Astrocyte of the spinal cord (primary cell): Measurements from ENCODE around the gene SLC1A4.

Source experiments
- DNase-seq: peaks from one replicate; pipeline ENCODE4 v3.0.0; 2011; ENCODE audit warnings: low read depth, low spot score
- H3K4me3 ChIP-seq: 2 replicates; pipeline ENCODE4 v1.5.1; 2011; ENCODE audit warnings: low read depth, mild to moderate bottlenecking, low read length, moderate library complexity
- CTCF ChIP-seq: IDR thresholded peaks from 2 replicates; pipeline ENCODE4 v1.5.1; 2012; ENCODE audit warnings: low read depth, mild to moderate bottlenecking, low read length, inconsistent platforms
- in situ Hi-C: cut with HindIII; loops from 2 replicates; pipeline ENCODE4 v1.10.0; 2017; ENCODE audit warnings: low sequenced_read_pairs

The SLC1A4 gene

GRCh38 chr2:65062843-65063825 lies 73.9 kb downstream of the SLC1A4 start:
- in situ Hi-C loops: no loop called here
- DNase-seq: no peak
- TF ChIP-seq CTCF: no peak
- H3K4me3 ChIP-seq: no peak overlapping the region

DNA sequence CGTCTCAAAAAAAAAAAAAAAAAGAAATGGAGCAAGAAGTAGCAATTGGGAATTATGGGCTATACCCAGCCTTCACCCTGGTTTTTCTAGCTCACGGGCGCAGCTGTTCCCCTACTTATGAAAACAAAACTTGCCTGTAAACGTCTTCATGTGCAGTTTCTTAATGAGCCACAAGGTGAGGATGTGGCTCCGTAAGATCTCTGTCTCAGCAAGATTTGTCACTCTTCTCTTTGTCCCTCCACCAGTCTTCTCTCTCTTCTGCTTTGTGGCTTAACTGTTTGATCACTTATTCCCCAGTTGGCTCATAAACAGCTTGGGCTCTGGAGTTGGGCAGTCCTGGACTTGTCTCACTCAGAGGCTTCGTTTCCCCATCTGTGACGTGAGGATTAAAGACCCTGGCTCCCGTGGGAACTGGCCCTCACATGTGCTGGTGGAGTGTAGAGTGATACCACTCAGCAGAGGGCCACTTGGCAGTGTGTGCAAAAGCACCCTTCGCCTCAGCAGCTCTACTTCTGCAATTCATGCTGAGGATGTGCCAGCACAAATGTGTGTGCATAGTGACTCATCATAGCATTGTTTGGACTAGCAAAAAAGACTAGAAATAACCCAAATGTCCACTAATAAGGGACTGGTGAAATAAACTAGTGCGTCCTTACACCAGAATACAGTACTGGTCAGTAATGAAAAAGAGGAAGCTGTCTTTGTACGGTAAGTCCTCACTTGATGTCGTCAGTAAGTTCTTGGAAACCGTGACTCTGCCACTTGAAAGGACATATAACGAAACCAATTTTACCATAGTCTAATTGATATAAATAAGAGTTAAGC lies 75.7 kb downstream of the SLC1A4 start:
- in situ Hi-C loops: no loop called here
- H3K4me3 ChIP-seq: no peak overlapping the region
- TF ChIP-seq CTCF: peak; percentile 61
- peak; percentile 93 for DNase-seq

DNA sequence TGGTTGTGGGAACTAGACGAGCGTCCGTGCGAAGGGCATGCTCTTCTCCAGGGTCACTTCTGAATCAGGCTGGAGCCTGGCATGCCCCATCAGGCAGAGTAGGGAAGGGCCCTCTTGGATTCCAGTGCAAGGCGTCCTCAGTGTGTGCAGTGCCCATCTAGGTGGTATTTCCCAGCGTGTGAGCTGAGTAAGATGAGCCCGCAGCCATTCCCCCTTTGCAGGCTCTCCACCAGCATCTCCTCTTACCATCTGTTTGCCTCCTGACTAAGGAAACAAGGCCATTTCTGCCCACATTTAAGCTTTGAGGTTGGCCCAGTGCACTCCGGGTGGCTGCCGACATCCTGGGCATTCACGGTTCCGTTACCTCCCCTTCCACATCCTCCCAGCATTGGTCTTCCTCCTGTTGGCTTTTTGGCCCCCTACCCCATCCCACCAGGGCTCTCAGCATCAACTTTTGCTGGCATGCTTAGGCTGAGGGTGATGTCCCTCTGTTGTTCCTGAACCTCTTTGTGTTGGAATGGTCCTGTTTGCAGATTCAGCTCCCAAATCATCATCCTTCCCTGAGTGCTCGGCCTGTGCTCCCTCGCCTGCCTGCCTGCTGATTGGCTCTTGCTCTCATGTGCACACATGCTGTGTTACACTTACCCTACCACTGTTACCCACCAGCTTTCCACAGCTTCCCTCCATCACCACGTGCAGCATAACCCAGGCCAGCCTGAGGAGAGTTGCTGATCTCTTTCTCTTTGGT lies 78.8 kb downstream of the SLC1A4 start:
- in situ Hi-C loops: no loop called here
- no peak for DNase-seq
- TF ChIP-seq CTCF: no peak
- H3K4me3 ChIP-seq: no peak overlapping the region

GRCh38 chr2:65069439-65069824 lies 80.2 kb downstream of the SLC1A4 start:
- in situ Hi-C loops: no loop called here
- TF ChIP-seq CTCF: no peak
- no peak overlapping the region for H3K4me3 ChIP-seq
- DNase-seq: no peak

GRCh38 chr2:65070172-65070830 lies 81.1 kb downstream of the SLC1A4 start:
- in situ Hi-C loops: no loop called here
- TF ChIP-seq CTCF: peak; percentile 22
- H3K4me3 ChIP-seq: no peak overlapping the region
- DNase-seq: peak; percentile 38
